IMR-90 (cell line): Measurements from ENCODE around the gene GSE1.

Experiments used
- CHD1 ChIP-seq: IDR thresholded peaks from 2 replicates; pipeline ENCODE4 v1.6.1; 2012; ENCODE audit warnings: low read depth, low read length, improper control_type of control experiment
- CTCF ChIP-seq: conservative IDR thresholded peaks from 2 replicates; pipeline ENCODE4 v1.5.1; 2012; ENCODE audit warnings: mild to moderate bottlenecking, low read depth, low read length, improper control_type of control experiment
- FOS ChIP-seq: fragments of 150-350 bp; IDR thresholded peaks from 2 replicates; pipeline ENCODE4 v1.6.1; 2016; ENCODE audit warnings: low read depth, low read length
- MAFK ChIP-seq: IDR thresholded peaks from 2 replicates; pipeline ENCODE4 v1.6.1; 2012; ENCODE audit warnings: low read depth, low read length, improper control_type of control experiment
- MAZ ChIP-seq: IDR thresholded peaks from 2 replicates; pipeline ENCODE4 v1.6.1; 2012; ENCODE audit warnings: low read depth, mild to moderate bottlenecking, low read length, improper control_type of control experiment, moderate library complexity, borderline replicate concordance
- NFE2L2 ChIP-seq: fragments of 150-350 bp; IDR thresholded peaks from 2 replicates; pipeline ENCODE4 v1.6.1; 2016; ENCODE audit warnings: low read depth, mild to moderate bottlenecking, low read length
- POLR2A ChIP-seq: IDR thresholded peaks from 2 replicates; pipeline ENCODE4 v1.6.1; 2012; ENCODE audit warnings: mild to moderate bottlenecking, low read depth, low read length
- RAD21 ChIP-seq: IDR thresholded peaks from 2 replicates; pipeline ENCODE4 v1.6.1; 2012; ENCODE audit warnings: low read length, improper control_type of control experiment
- RCOR1 ChIP-seq: IDR thresholded peaks from 2 replicates; pipeline ENCODE4 v1.6.1; 2012; ENCODE audit warnings: mild to moderate bottlenecking, low read length, improper control_type of control experiment; ENCODE audit not compliant: insufficient replicate concordance
- SMC3 ChIP-seq: fragments of 150-350 bp; IDR thresholded peaks from 2 replicates; pipeline ENCODE4 v1.6.1; 2016; ENCODE audit warnings: low read depth, mild to moderate bottlenecking, antibody characterized with exemption, low read length, moderate library complexity
- USF2 ChIP-seq: fragments of 150-350 bp; IDR thresholded peaks from 2 replicates; pipeline ENCODE4 v1.6.1; 2017; ENCODE audit warnings: mild to moderate bottlenecking, antibody characterized with exemption, low read length, low read depth

DNA sequence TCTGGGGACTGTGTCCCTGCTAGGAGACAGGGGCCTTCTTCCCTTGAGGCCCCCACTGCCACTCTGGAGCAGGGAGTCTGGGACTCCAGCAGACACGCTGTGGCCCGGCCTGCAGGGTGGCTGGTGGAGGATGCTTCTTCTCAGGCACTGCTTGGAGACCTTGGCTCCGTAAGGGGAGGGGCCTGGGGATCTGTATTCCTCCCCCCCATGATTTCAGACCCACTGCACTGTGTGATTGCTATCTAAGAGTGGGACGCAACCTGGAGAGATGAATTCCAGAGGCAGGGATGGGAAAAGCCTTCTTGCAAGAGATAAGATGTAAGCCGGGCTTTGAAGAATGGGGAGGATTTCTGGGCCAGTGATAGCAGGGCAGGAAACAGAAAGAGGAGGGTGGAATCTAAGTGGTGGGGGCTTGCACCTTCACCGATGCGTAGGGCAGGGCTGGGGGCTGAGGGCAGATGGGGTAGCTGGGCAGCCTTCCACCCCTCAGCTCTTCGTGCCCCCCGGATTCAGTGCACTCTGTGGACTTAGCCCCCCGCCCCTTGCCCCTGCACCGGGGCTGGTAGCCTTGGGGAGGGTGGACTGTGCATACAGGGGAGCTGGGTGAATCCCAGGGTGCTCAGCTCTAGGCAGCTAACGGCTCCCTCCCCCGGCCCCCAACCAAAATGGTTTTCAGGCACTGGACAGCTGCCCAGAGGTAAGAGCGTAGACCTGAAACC, 5.2 kb upstream of the GSE1 start:
- TF ChIP-seq CTCF (no peak), FOS (no peak), USF2 (no peak), MAZ (no peak), RAD21 (no peak), POLR2A (no peak), MAFK (no peak), RCOR1 (no peak), NFE2L2 (no peak), SMC3 (no peak), CHD1 (no peak)
